ENCODE results near the gene COL18A1.
"Not testable (repeated sequence)": the region's sequence is repeated elsewhere in the genome, so short reads cannot be mapped to it uniquely, and the experiment has no call there.

COL18A1 gene

DNA sequence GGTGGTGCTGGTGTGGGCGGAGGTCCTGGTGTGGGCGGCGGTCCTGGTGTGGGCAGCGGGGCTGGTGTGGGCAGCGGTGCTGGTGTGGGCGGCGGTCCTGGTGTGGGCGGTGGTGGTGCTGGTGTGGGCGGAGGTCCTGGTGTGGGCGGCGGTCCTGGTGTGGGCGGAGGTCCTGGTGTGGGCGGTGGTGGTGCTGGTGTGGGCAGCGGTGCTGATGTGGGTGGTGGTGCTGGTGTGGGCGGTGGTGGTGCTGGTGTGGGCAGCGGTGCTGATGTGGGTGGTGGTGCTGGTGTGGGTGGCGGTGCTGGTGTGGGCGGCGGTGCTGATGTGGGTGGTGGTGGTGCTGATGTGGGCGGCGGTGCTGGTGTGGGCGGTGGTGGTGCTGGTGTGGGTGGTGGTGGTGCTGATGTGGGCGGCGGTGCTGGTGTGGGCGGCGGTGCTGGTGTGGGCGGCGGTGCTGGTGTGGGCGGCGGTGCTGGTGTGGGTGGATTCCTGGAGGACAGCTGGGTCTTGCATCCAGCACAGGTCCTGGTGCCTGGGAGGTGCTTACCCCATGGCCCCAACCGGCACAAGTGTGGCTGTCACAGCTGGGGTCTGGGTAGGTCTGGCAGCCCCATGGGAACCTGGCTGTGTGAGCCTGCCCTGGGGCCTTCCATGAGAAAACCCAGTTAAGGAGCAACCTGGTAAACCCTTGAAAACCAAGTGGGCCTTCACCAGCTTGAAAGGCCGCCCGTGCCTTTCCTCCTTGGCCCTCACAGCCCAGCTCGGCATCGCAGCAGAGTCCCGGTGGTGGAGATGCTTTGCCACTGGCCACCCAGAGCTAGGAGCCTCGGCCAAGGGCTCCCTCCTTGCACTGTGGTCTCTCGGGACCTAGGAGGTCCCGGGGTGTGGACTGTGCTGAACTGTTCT, 38.0 kb downstream of the COL18A1 start:
- DNase-seq = not testable (repeated sequence)

DNA sequence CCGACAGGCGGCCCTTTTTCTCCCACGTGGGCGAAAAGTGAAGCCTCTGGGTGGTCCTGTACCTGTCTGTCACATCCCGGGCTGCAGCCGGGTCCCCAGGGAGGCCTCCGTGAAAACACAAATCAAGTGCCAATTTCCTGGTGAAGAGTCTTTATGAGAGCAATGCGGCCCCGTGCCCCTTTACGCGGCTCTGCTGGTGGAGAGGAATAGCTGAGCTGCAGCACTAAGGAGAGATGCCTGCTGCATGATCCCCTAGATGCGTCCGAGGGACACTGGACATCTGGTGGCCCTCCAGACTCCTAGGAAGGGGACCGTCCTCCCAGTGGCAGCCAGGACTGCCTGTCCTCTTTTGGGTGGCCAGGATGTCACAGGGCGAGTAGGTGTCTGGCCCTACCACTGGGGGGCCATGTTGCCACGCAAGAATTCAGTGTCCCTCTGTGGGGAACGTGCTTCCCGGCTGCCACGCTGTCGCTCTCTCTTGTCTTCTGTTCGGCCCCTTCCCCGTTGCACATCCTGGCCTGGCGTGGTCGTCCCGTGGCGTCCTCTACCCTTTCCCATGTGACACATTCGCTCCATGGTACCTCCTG, 38.7 kb downstream of the COL18A1 start:
- no peak for DNase-seq

DNA sequence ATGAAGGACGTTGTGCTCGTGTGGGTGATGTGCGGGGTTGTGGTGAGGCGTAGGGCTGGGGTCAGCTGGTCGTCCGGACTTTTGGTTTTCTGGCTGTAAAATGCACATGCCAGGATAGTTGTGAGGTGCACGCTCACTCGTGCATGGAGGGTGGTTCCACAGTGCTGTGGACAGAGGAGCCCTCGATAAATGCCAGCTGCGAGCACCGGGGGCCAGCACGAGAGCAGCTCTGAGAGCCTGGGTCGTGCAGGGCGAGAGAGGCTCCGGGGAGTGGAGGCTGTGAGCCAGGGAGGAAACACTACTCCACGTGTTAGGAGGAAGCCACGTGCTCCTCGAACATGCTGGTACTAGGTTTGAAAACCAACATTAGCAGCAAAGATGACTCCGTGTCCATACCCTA, 39.4 kb downstream of the COL18A1 start:
- DNase-seq = no peak

DNA sequence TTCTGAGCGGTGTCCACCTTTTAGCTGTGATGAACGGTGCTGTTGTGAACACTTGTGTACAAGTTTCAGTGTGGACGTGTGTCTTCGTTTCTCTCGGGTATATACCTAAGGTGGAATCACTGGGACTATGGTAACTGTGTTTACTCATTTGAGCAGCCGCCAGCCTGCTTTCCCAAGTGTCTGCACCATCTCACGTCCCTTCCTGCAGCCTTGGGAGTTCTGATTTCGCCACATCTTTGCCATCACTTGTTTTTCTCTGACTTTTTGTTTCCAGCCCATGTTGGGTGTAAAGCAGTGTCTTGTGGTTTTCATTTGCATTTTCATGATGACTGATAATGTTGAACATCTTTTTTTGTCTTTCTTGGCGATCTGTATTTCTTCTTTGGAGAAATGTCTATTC, 40.4 kb downstream of the COL18A1 start:
- no peak for DNase-seq

DNA sequence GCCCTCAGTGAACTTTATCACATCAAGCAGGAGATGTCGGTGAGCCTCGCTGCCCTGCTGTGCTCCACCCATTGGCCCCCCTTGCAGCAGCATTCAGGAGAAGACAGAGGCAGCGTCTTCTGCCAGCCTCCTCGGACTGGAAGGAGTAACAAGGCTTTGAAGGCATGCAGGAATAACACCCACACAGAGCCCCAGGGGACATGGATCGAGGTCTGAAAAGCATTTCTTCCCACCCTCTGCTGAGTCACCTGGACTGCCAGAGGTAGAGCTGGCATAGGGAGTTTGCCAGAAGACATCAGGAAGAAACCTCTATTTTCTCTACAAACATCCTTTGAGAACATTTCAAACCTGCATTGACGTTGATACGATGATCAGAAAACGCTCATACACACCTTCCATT, 42.9 kb downstream of the COL18A1 start:
- no peak for DNase-seq

DNA sequence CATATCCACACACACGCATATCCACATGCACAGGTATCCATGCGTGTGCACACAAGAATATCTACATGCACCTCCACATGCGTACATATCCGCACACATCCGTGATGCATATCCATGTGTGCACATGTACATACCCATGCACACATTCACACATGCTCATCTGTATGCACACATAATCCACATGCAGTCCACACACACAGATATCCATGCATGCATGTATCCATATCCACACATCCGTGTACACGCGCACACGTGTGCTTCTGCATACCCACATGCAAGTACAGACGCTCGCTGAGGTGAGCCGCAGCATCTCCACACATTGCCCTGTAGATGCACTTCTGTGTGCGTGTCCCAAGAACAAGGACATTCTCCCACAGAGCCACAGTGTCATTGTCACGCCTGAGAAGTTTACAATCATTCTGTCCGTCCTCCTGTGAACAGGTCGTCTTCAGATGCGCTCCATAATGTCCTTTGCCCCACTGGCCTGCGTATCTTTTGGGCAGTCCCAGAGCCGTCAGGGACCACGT, 43.4 kb downstream of the COL18A1 start:
- no peak for DNase-seq

DNA sequence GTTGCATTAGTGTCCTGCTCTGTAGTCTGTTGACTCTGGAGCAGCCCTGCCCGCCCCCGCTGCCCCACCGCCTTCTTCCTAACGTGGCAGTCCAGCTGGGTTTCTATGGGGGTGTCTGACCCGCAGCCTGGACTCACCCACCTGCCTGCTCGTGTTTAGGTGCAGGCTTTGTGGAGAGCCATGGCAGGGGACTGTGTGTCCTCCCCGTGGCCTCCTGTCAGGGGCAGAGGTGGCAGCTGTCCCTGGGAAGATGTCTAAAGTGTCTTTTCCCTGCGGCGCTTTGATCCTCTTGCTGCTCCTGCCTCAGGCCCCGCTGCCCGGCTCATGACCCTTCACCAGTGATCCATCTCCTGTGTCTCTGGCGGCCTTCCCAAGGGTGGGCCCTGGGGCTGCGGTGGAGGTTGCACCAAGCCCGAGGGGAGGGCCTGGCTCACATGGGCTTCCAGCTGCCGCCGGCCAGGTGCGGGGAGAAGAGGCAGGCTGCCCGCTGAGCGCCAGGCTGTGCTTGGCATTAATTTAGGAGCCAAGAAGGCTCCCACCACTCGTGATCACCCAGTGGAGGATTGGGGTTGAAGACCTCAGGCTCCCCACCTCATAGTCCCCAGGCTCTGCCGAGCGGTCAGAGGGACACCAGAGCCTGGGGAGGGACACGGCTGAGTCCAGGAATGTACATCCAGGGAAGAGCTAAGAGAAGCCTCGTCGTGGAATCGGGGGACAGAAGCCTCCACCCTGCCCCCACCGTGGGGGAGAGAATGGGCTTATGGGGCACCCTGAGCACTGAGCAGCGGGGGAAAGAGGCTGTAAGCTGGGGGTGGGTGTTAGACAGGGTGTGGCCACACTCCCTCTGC, 44.1 kb downstream of the COL18A1 start:
- DNase-seq = no peak

DNA sequence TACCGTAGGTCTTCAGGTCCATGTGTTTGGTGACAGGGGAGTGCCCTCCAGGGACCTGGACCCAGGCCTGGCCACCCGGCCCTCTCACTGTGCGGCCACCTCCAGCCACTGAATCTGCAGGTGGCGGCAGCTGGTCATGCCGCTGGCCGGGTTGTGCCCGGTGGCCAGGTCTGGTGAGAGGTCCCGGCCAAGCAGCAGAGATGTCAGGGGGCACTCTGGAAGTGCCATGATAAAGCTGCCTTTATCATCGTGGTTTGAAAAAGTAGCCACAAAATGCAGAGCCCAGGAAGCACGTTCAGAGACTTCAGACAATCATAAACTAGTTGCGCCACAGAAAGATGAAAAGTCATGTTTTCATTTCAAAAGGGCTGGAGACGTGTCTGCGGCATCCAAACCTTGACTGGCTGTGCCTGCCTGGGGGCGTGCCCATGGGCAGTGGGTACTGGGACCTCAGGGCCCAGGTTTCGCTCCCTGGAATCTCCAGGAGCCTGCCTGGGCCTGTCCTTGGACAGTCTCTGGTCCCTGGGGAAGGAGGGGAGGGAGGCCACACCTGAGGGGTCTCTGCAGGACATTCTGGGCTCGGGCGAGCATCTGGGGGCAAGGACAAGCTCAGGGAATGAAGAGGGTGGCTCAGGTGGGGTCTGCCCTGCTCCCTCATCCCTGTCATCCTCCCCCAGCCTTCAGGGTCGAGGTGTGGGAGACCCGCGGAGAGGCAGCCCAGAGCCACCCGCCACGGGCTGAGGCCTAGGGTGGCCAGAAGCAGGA, 44.9 kb downstream of the COL18A1 start:
- DNase-seq = no peak

DNA sequence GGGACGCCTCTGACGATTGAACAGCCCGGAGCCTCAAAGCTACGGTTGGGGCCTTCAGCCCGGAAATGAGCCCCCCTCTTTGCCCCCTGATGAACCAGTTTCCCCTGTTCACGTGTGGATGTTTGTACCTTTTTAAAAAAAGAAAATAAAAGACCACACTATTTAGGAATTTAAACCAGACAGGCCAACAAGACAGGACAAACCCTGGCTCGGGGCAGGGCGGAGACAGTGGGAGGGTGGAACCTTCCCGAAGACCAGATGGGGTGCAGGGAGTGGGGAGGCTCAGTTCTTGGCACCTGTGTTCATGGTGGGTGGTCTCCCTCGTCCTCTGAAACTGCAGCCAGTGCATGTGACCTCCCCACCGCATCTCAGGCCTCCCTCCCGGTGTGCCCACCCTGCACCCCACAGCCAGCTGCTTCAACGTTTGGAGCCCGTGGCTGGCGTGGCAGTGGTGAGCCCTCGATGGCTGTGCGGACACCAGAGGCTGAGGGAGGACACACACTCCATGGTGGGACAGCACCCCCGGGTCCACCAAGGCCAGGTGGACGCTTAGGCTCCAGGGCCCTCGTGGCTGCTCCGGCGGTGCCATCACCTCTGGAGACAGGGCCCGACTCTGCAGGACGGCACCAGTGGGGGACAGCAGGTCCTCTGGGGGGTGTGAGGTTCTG, 45.6 kb downstream of the COL18A1 start:
- DNase-seq = no peak

DNA sequence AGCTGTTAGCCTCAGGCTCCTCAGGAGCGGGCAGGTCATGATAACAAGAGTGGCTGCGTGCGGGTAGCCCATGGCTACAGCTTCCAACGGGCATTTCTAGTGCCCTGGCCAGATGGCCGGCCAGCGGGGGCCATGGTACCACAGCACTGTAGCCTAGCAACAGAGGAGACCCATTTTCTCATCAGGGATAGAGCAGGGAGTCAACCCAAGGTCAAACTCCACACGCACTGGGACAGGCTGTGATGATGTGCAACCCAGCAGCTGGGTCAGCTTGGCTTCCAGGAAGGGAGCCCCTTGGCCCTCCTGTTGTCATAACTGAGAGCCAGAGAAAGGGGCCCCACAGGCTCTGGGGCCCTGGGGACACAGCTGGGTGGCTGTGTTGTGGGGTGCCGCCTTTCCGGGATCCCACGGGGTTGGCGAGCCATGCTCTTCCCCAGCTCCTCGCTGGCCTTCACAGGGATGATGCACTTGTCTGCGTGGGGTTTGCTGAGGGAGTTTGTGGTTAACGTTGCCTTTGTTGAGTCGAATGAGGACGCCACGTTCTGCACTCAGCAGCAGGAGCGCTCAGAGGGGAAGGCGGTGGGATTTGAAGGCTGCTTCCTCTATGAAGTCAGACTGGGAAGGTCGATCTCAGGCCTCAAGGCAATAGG, 46.3 kb downstream of the COL18A1 start:
- no peak for DNase-seq

DNA sequence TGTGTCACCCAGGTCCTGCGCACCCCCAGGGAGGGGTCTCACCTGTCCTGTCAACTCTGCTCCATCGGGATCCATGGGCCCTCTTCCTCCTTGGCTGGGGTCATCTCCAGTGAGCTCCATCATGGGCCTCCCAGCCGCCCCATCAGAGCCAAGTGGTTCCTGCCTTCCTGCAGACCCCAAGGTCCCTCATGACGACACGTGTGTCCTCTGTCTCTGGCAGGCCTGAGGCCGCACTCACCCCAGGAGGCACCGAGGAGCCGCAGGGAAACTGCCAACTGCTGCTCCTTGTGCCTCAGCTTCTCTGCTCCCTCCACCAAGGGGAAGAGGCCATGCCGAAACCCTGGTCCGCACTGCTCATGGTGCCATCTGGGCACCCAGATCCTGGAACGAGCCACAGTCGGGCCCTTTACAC, 46.8 kb downstream of the COL18A1 start:
- no peak for DNase-seq

DNA sequence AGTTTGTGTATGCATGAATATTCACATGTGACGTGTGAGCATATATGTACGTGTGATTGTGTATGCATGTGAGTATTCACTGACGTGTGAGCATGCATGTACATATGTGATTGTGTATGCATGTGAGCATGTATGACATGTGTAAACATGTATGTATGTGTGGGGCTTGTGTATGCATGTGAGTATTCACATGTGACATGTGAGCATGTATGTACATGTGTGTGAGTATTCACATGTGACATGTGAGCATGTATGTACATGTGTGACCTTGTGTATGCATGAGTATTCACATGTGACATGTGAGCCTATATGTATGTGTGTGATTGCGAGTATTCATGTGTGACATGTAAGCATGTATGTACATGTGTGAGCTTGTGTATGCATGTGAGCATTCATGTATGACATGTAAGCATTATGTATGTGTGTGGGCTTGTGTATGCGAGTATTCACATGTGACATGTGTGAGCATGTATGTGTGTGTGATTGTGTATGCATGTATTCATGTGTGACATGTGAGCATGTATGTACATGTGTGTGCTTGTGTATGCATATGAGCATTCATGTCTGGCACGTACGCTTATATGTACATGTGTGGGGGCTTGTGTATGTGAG, 47.8 kb downstream of the COL18A1 start:
- DNase-seq = no peak

DNA sequence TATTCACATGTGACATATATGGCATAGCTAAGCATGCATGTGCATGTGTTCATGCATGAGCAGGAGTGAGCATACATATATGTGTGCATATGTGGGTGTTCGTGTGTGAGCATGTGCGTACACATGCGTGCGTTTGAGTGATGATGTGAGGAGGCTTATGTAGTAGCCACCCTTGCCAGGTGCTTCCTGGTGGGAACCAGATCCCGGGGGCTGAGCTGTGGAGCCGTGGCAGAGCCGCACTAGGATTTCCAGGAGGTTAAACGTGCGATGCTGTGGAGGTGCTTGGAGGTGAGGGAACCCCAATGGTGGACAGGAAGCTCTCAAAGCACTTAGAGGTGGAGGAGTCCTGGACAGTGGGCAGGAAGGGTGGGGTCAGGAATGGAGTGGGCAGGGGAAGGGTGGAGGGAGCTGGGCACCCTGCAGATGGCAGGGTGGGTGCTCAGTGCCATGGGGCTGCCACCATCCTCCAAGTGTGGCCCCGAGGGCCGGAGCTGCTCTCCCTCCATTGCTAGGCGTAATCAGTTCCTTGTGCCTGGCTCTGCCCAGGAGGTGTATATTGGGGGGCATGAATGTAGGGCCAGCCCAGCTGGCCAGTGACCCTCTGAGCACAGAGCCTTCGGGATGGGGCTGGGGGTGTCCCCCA, 48.5 kb downstream of the COL18A1 start:
- no peak for DNase-seq

DNA sequence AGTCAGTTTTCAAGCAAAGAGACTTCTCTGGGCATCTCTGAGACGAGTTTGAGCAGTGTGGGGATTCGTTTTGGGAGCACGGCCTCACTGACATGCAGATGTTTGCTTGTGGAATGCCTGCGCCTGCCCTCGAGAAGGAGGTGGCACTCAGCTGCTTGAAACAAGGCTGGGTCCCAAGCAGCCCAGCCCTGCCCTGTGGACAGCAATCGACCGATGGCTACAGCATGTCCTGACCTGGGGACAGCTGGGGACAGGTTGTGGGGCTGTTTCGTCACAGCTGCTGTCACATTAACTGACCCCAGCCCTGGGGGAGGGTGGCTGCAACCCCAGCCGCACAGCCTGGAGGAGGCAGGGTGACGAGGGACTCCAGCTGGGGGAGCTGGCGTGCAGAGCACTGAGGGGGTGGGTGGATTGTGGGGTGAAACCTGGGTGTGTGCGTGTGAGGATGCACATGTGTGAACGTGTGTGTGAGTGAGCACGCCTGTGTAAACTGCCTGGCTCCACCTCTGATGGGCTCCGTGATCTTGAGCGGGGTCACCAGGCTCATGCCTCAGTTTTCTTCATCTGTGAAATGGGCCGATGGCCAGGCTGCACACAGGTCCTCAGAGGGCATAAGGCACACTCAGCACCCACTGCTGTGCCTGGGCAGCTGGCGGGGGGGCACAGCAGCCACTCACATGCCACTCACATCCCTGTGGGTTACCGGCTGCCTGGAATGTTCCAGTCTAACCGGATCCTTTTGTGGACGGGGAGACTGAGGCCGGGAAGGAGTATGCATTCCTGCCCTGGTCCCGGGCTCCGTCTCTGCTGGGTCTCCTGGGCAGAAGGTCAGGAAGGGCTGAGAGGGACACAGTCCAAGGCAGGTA, 49.3 kb downstream of the COL18A1 start:
- DNase-seq = no peak

DNA sequence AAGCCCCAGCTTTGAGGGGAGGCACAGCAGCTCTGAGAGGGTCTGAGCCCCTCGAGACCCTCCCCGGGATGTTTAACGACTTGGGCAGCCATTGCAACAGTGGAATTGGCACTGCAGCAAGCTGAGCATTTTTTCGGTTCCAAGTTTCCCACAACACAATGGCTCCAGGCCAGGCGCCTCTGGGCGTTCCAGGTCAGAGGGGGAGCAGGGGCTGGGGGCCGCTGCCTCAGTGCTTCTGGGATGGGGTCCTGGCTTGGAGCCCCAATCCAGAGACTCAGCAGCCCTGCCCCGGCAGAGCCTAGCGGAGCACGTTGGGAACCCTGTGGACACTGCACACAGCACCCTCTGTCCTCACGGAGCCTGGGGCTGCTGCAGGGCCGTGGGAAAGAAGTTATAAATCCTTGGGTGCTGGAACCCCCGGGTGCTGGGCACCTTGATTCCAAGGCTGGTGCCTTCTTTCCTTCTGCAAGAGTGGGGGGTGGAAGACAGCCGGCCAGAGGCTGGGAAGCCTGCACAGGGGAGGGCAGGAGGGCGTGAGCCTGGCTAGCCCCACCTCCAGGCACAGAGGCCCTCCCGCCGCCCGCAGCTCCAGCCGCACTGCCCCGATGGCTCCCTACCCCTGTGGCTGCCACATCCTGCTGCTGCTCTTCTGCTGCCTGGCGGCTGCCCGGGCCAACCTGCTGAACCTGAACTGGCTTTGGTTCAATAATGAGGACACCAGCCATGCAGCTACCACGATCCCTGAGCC, 50.1 kb downstream of the COL18A1 start:
- DNase-seq = no peak

DNA sequence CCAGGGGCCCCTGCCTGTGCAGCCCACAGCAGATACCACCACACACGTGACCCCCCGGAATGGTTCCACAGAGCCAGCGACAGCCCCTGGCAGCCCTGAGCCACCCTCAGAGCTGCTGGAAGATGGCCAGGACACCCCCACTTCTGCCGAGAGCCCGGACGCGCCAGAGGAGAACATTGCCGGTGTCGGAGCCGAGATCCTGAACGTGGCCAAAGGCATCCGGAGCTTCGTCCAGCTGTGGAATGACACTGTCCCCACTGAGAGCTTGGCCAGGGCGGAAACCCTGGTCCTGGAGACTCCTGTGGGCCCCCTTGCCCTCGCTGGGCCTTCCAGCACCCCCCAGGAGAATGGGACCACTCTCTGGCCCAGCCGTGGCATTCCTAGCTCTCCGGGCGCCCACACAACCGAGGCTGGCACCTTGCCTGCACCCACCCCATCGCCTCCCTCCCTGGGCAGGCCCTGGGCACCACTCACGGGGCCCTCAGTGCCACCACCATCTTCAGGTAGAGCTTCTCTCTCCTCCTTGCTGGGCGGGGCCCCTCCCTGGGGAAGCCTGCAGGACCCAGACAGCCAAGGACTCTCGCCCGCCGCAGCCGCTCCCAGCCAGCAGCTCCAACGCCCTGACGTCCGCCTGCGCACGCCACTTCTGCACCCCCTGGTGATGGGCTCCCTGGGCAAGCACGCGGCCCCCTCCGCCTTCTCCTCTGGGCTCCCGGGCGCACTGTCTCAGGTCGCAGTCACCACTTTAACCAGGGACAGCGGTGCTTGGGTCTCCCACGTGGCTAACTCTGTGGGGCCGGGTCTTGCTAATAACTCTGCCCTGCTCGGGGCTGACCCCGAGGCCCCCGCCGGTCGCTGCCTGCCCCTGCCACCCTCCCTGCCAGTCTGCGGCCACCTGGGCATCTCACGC, 51.0 kb downstream of the COL18A1 start:
- DNase-seq = no peak

DNA sequence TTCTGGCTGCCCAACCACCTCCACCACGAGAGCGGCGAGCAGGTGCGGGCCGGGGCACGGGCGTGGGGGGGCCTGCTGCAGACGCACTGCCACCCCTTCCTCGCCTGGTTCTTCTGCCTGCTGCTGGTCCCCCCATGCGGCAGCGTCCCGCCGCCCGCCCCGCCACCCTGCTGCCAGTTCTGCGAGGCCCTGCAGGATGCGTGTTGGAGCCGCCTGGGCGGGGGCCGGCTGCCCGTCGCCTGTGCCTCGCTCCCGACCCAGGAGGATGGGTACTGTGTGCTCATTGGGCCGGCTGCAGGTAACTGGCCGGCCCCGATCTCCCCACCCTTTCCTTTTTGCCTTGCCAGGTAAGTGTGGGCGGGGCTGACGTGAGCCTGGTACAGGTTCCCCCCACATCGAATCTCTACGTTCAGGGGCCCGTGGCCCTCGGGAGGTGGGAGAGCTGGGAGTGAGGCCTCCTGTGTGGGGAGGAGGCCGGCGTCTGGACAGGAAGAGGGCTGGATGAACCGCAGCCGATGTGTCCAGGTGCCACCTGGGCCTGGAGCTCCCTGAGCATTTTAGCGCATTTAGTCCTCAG, 51.7 kb downstream of the COL18A1 start:
- no peak for DNase-seq

All from NCI-H1417 treated with DMSO at 0.1 percent for 48 hours (cell line).